Thoracic aorta (tissue), 2 donors: ENCODE measurements around the gene HSDL1. TPM values are rescaled to one million over a fixed set of nuclear protein-coding genes. Genes with fewer than 3 reads are reported as not detected.

Source experiments
- ATAC-seq: fragments of 150-250 bp; one replicate; pipeline ENCODE4 v1.8.0; 2017; ENCODE audit warnings: low read depth; ENCODE audit not compliant: insufficient number of reproducible peaks, low FRiP score
- DNase-seq: peaks from one replicate; pipeline ENCODE4 v3.0.0-alpha.2; 2020; ENCODE audit warnings: low spot score
- H3K27ac ChIP-seq, 2 donors: fragments of 200-600 bp; sonication (generic); 1 replicate in 1 of 2; 2 replicates in 1 of 2; pipeline ENCODE4 v1.5.1; 2016; ENCODE audit warnings: mild to moderate bottlenecking in 2 of 2, moderate library complexity in 2 of 2
- H3K27me3 ChIP-seq: fragments of 200-600 bp; sonication (generic); replicated peaks from 2 replicates; pipeline ENCODE4 v1.6.0; 2016; ENCODE audit warnings: mild to moderate bottlenecking; ENCODE audit not compliant: insufficient read depth
- H3K36me3 ChIP-seq: fragments of 200-600 bp; sonication (generic); one replicate; pipeline ENCODE4 v1.5.1; 2016
- H3K4me1 ChIP-seq, 2 donors: fragments of 200-600 bp; sonication (generic); 1 replicate in 1 of 2; 2 replicates in 1 of 2; pipeline versions ENCODE4 v1.5.1 to v1.6.0; 2016; ENCODE audit warnings: low read depth in 2 of 2, mild to moderate bottlenecking in 1 of 2; ENCODE audit not compliant: control insufficient read depth in 1 of 2
- H3K4me3 ChIP-seq: fragments of 200-600 bp; sonication (generic); 2 replicates; pipeline ENCODE4 v1.5.1; 2016; ENCODE audit warnings: mild to moderate bottlenecking
- H3K9me3 ChIP-seq: fragments of 200-600 bp; sonication (generic); 2 replicates; pipeline ENCODE4 v1.5.1; 2016
- total RNA-seq, 2 donors: library from RNA; depleted of rRNA; stranded (reverse); fragments of >200 nt; gene quantifications; one replicate each; pipeline versions ENCODE4 v1.1.0 to v1.2.3, GENCODE V29; 2016
- TF ChIP-seq, protein P1 (sequence below): fragments of 200-600 bp; sonication (generic); IDR thresholded peaks from one replicate; pipeline ENCODE4 v1.5.1; 2019; ENCODE audit warnings: antibody characterized with exemption

The HSDL1 gene
- total RNA-seq, 2 donors from 2014 or later: 7.2 to 14.4 TPM

DNA sequence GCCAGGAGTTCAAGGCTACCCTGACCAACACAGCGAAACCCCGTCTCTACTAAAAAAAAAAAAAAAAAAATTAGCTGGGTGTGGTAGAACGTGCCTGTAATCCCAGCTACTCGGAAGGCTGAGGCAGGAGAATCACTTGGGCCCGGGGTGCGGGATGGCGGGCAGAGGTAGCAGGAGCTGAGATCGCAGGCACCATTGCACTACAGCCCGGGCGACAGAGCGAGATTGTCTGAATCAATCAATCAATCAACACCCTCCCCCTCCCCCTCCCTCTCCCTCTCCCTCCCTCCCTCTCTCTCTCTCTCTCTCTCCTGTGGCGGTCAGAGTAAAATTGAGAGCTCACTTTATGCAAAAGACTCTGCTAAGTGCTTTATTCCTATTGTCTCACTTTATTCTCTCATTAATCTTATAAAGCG, 1.2 kb downstream of the HSDL1 start:
- Histone ChIP-seq H3K27me3 (no peaks in the 10 kb centered on the region), H3K36me3 (no peaks in the 10 kb centered on the region)

DNA sequence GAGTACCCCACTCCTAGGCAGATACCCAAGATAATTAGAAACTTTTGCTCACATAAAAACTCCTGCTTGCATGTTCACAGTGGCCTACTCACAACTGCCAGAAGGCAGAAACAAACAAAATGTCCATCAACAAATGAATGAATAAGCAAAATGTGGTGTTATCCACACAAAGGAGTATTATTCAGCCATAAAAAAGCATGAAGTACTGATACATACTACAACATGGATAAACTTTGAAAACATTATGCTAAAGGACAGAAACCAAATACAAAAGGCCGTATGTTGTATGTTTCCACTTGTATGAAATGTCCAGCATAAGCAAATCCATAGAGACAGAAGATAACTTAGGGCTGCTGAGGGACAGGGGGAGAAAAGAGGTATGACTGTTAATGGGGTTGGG, 1.9 kb downstream of the HSDL1 start:
- Histone ChIP-seq H3K36me3 (no peaks in the 10 kb centered on the region), H3K9me3 (no peaks in the 10 kb centered on the region), H3K27me3 (no peaks in the 10 kb centered on the region), H3K27ac (no peak overlapping the region), H3K4me1 (peaks cover 3 to 13% of the 10 kb centered on the region in 2 donors), H3K4me3 (no peak overlapping the region)
- TF ChIP-seq, protein P1, sequence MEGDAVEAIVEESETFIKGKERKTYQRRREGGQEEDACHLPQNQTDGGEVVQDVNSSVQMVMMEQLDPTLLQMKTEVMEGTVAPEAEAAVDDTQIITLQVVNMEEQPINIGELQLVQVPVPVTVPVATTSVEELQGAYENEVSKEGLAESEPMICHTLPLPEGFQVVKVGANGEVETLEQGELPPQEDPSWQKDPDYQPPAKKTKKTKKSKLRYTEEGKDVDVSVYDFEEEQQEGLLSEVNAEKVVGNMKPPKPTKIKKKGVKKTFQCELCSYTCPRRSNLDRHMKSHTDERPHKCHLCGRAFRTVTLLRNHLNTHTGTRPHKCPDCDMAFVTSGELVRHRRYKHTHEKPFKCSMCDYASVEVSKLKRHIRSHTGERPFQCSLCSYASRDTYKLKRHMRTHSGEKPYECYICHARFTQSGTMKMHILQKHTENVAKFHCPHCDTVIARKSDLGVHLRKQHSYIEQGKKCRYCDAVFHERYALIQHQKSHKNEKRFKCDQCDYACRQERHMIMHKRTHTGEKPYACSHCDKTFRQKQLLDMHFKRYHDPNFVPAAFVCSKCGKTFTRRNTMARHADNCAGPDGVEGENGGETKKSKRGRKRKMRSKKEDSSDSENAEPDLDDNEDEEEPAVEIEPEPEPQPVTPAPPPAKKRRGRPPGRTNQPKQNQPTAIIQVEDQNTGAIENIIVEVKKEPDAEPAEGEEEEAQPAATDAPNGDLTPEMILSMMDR: no peak
- ATAC-seq (no peak), DNase-seq (no peak)

More for the DNA sequence above, 1.2 kb downstream of the HSDL1 start:
- Histone ChIP-seq H3K4me3 (peak overlapping the region; percentile 98), H3K4me1 (peaks cover 3 to 13% of the 10 kb centered on the region in 2 donors), H3K27ac (no peak overlapping the region), H3K9me3 (no peaks in the 10 kb centered on the region)
- TF ChIP-seq, protein P1: no peak
- DNase-seq (no peak), ATAC-seq (no peak)

DNA sequence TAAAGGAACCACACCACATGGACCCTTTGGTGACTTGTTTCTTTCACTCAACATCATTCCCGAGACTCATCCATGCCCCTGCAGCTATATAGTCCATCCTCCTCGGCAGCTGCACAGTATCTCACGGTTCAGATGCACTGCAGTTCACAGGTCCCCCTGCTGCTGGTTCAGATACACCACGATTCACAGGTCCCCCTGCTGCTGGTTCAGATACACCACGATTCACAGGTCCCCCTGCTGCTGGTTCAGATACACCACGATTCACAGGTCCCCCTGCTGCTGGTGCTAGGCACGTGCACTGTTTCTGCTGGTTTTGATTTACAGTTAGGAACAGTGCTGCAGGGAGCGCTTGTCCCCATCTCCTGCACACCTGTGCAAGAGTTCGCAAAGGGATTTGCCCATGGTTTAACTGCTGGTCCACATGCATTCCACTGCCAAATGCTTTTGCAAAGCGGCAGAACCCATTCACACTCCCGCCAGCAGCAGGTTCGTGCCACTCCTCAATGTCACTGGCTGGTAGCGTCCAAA, 3.8 kb downstream of the HSDL1 start:
- DNase-seq (no peak), ATAC-seq (no peak)
- H3K4me3 ChIP-seq: no peak overlapping the region
- no peak overlapping the region for H3K27ac ChIP-seq
- H3K4me1 ChIP-seq: peaks cover 3 to 13% of the 10 kb centered on the region in 2 donors
- no peaks in the 10 kb centered on the region for H3K36me3 ChIP-seq
- H3K9me3 ChIP-seq: no peaks in the 10 kb centered on the region
- H3K27me3 ChIP-seq: no peaks in the 10 kb centered on the region
- TF ChIP-seq, protein P1: no peak

DNA sequence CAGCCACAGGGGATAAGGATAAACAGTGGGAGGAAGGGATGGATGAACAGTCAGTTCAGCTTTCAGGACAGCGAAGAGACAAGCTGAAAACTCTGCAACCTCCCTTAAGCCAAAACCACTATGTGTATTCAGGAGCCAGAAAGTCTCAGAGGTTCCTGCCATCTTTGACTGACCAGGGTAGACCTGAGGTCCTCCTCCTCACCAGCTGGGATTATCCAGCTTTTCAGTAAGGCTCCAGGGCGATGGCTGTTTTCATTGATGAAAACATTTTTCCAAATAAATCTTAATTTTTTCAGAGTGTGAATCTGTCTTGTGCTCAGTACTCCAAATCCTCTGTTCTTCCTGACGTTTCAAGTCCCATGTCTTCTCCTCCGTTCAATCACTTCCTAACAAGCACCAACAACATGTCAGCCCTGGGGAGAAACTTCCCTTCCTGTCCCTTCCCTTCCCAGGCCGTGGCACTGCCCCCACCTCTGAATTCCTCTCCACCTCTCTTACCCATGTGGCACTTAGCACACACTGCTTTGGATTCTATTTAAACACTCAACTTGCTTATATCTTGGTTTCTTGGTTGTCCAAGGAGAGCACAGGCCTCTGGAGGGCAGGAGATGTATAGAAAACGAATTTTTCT, 5.2 kb downstream of the HSDL1 start:
- DNase-seq (no peak), ATAC-seq (no peak)
- TF ChIP-seq, protein P1: no peak
- H3K36me3 ChIP-seq: no peaks in the 10 kb centered on the region
- H3K27ac ChIP-seq: no peak overlapping the region
- H3K9me3 ChIP-seq: no peaks in the 10 kb centered on the region
- no peaks in the 10 kb centered on the region for H3K27me3 ChIP-seq
- H3K4me1 ChIP-seq: peaks cover 0 to 7% of the 10 kb centered on the region in 2 donors
- H3K4me3 ChIP-seq: no peak overlapping the region

DNA sequence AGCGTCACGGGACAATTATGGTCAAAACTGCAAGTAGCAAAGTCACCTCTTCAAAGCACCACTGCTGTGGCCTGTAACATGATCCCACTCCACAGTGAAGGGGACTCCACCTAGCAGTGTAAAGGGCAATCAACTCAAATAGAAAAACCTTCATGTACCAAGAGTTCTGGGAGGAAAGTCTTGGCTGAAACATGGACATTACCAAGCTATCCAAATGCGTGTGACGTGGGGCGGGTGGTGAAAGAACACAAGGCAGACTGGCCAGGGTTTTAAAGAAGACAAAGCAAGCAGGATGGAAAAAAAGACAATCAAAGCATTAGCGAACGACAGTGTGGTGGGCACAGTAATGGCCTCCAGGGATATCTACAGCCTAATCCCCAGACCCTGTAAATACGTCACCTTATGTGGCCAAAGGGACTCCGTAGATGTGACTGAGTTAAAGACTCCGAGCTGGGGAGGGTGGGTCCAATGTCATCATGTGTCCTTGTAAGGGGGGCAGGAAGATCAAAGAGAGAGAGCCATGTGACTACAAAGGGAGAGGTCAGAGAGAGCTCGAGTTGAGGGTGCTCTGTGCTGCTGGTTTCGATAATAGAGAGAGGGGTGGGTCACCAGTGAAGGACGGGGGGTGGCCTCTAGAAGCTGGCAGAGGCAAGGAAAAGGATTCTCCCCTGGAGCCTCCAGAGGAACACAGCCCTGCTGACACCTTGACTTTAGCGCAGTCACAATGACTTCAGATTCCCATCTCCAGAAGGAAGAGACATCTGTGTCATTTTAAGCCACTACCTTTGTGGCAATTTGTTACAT, 6.0 kb downstream of the HSDL1 start:
- DNase-seq (no peak), ATAC-seq (no peak)
- Histone ChIP-seq H3K4me3 (no peak overlapping the region), H3K27me3 (no peaks in the 10 kb centered on the region), H3K36me3 (no peaks in the 10 kb centered on the region), H3K9me3 (no peaks in the 10 kb centered on the region), H3K27ac (no peak overlapping the region), H3K4me1 (peaks cover 0 to 4% of the 10 kb centered on the region in 2 donors)
- TF ChIP-seq, protein P1: no peak
